Stimulated activated CD4-positive, alpha-beta T cell treated with anti-CD3 and anti-CD28 coated beads, Interleukin-4, amount 100 ng/mL, for 1 hour (primary cell): ENCODE results near the gene SFSWAP.
"Not testable (repeated sequence)": the region's sequence is repeated elsewhere in the genome, so short reads cannot be mapped to it uniquely, and the experiment has no call there.

Source experiments
- DNase-seq: peaks from one replicate; pipeline ENCODE4 v3.0.0-alpha.2; 2020

Gene SFSWAP

GRCh38 chr12:131794061-131794460 lies 83.2 kb downstream of the SFSWAP start:
- no peak for DNase-seq

- no peak for DNase-seq
Observed at GRCh38 chr12:131794573-131794972, 83.7 kb downstream of the SFSWAP start.

GRCh38 chr12:131795064-131795463 lies 84.2 kb downstream of the SFSWAP start:
- no peak for DNase-seq

GRCh38 chr12:131795690-131796410 lies 85.0 kb downstream of the SFSWAP start:
- no peak for DNase-seq

- no peak for DNase-seq
Observed at GRCh38 chr12:131796411-131796736, 85.5 kb downstream of the SFSWAP start.

- DNase-seq, result no peak
Observed at GRCh38 chr12:131796754-131797587, 86.1 kb downstream of the SFSWAP start.

- DNase-seq, result no peak
Observed at GRCh38 chr12:131797588-131797934, 86.7 kb downstream of the SFSWAP start.

GRCh38 chr12:131799195-131799594 lies 88.3 kb downstream of the SFSWAP start:
- no peak for DNase-seq

- no peak for DNase-seq
Observed at GRCh38 chr12:131799828-131800593, 89.1 kb downstream of the SFSWAP start.

GRCh38 chr12:131800594-131801135 lies 89.8 kb downstream of the SFSWAP start:
- no peak for DNase-seq

GRCh38 chr12:131801254-131801866 lies 90.5 kb downstream of the SFSWAP start:
- DNase-seq, result no peak

- no peak for DNase-seq
Observed at GRCh38 chr12:131803961-131804521, 93.2 kb downstream of the SFSWAP start.

- no peak for DNase-seq
Observed at GRCh38 chr12:131805421-131805820, 94.5 kb downstream of the SFSWAP start.

GRCh38 chr12:131806674-131807073 lies 95.8 kb downstream of the SFSWAP start:
- DNase-seq, result no peak

GRCh38 chr12:131808744-131809371 lies 98.0 kb downstream of the SFSWAP start:
- no peak for DNase-seq

- DNase-seq, result not testable (repeated sequence)
Observed at GRCh38 chr12:131809476-131810254, 98.8 kb downstream of the SFSWAP start.

GRCh38 chr12:131810726-131811125 lies 99.8 kb downstream of the SFSWAP start:
- no peak for DNase-seq

GRCh38 chr12:131815131-131815530 lies 104.2 kb downstream of the SFSWAP start:
- DNase-seq, result no peak

GRCh38 chr12:131816495-131816894 lies 105.6 kb downstream of the SFSWAP start:
- DNase-seq, result no peak

- no peak for DNase-seq
Observed at GRCh38 chr12:131817241-131817640, 106.4 kb downstream of the SFSWAP start.
